NCI-H460 (cell line): ENCODE measurements around the gene ATCAY. TPM values are rescaled to one million over a fixed set of nuclear protein-coding genes. Genes with fewer than 3 reads are reported as not detected.
"Not testable (repeated sequence)": the region's sequence is repeated elsewhere in the genome, so short reads cannot be mapped to it uniquely, and the experiment has no call there.

Experiments used
- DNase-seq: peaks from one replicate; pipeline ENCODE4 v3.0.0-alpha.2; 2016; ENCODE audit warnings: low read depth; ENCODE audit errors: extremely low read depth
- small RNA-seq, 2 experiments: library from RNA; depleted of rRNA; stranded (forward); fragments of <200 nt; gene quantifications; one replicate each; pipeline ENCODE3, GENCODE V24; 2014
- total RNA-seq: library from RNA; depleted of rRNA; stranded (reverse); fragments of >200 nt; shearing (Covaris generic); gene quantifications from 2 replicates; pipeline ENCODE4 v1.2.3, GENCODE V29; 2014; rRNA removed

The ATCAY gene
- total RNA-seq, 1 experiment from 2014 or later: not detected

DNA sequence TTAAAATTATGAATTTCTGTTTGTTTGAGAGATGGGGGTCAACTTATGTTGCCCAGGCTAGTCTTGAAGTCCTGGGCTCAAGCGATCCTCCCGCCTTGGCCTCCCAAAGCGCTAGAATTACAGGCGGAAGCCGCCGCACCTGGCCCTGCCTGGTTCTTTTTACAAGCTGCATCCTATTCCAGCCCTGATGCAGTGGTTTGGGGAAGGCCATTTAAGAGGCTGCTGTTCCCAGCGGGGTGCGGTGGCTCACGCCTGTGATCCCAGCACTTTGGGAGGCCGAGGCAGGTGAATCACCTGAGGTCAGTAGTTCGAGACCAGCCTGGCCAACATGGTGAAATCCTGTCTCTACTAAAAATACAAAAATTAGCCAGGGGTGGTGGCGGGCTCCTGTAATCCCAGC lies 87.5 kb downstream of the ATCAY start:
- not testable (repeated sequence) for DNase-seq

DNA sequence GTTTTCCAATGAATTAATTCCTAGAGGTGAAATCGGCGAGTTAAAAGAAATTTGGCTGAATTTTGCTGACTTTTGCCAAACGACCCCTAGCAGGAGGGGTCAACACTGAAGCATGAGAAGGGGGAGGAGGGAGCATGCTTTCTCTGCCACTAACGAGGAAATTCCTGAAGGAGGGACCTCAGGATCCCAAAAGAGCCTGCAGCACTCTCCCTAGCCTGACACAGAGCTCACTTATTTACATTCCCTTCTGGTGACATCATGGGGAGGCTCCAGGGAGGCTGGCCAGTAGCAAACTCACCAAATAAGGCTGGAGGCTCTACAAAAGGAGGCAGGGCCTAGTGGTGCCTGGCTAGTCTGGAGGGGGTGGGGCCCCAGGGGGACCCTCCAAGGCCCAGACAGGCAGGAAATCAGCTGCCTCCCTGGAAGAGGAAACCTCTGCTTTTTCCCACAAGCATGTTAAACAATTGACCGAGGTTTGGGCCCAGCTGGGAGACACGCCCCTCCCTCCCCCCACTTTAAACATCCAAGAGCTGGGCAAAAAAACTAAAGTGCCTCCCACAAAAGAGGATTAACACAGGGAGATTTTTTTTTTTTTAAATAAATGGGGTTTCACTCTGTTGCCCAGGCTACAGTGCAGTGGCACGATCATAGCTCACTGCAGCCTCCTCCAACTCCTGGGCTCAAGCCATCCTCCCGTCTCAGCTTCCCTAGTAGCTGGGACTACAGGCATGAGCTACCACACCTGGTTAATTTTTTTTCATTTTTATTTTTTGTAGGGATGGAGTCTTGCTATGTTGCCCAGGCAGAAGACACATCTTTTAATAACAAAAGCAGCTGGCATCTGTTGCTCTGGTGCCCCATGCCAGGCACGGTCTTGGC lies 88.3 kb downstream of the ATCAY start:
- peak; percentile 81 for DNase-seq

DNA sequence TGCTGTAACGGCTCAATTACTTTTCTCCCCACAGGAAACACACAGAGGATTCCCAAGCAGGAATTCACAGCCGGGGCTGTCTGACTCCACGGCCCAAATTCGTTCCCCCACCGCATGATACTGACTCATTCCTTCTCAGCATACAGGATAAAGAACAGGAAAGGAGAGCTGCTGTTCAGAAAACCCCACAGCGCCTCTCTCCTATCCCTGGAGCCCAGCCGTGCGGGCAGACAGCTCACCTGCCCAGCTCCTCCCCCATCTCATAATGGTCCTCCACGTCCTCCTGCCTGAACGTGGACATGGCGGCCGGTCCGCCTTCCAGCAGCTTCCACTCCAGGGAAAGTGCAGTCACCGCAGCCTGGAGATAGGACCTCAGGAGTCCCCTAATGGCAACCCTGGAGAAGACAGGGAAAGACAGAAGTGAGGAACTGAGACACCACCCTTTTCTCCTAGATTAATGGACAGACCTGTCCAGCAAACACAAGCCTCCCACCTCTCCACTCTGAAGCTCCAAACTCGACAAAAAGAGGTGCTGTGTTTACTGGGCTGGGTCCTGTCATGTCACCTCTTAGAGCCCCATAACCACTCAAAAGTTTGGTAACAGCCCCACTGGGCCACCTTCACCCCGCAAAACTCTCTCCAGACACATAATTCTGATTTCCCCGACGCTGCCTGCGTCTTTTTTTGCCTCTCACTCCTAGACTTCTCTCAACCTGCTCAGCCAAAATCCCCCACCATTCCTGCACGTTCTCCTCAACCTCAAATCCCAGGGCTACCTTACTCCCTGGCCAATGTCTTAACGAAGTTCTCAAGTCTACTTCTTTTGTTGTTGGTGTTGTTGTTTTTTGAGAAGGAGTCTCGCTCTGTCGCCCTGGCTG lies 89.2 kb downstream of the ATCAY start:
- DNase-seq: no peak

DNA sequence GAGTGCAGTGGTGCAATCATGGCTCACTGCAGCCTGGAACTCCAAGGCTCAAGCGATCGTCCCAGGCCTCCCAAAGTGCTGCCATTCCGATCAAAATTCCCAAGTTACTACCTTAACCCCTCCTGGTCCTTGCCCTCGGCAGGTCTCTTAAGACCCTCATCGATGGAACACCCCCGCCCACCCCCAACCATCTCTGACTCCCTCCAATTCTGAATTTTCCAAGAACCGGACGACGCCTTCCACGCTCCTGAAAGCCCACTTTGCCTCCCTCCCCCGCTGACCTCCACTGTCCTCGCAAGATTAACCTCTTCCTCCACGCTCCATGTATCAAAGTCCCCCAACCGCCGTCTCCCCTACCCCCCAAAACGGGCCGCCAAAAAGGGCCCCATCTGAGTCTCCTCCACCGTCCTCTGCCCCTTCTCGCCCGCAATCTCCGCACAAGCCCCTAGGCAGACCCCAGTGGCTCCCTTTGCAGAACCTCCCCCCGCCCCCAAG lies 89.9 kb downstream of the ATCAY start:
- DNase-seq: no peak

DNA sequence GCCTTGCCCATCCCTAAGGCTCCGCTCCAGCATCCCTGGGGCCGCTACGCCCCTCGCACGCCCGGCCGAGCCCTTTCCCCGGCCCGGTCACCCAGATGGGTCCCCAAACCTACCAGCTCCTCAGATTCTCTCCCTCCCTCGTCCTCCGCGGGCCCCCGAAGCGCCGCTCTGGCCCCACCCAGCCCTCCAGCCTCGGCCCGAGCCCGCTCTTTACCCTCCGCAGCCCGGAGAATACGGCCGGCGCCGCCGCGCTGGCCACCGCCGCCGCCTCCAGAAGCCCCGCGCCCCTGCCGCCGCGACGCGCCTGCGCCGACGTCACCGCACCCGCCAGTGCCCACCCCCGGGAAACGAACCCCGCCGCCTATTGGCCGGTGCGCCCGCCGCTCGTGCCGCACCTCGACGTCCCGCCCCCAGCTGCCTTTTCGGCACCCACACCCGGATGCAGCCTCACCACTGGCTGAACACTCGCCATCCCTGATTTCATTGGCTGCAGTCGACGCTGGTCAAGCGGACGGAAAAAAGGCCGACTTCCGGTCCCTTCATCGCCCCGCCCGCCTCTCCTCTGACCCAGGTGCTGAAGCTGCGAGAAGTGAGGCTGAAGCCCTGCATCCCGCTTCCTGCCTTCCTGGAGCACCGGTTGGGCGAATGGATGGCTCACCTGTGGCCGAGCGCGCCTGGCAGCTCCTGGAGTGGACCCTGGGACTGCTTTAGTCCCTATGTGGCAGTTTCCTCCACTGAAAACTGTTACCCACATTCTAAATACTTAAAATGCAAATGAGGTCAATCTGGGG lies 90.5 kb downstream of the ATCAY start, which contains the start of gene DAPK3:
Gene DAPK3 (minus strand): TSS at position 292 of the 791 bp plus-strand sequence. CDS start 1,364 bp downstream, outside the sequence.
- peak; percentile 95 for DNase-seq

DNA sequence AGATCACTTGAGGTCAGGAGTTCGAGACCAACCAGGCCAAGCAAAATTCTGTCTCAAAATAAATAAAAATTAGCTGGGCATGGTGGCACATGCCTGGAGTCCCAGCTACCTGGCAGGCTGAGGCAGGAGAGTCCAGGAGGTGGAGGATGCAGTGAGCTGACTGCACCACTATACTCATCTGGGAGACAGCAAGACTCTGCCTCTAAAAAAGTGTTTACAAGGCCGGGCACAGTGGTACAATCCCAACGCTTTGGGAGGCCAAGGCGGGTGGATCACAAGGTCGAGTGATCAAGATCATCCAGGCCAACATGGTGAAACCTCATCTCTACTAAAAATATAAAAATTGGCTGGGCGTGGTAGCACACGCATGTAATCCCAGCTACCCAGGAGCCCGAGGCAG lies 94.7 kb downstream of the ATCAY start:
- no peak for DNase-seq

DNA sequence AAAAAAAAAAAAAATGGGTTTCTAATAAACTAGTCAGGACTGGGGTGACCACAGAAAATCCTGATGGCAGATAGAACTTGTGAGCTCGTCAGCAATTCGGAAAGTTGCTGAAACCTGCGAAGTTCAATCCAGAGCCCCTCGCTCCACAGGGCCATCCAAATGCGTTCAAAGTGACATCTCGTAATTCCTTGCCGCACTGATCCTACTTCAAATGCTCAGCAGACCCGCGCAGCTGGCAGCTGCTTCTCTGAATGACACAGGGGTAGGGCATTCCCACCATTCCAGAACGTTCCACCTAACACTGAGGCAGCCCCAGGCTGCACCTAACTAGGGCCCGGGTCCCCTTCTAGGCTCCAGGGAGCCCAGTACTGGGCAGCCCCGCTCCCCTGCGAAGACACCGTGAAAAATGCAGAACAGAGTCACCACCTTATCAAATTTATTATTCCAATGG lies 95.2 kb downstream of the ATCAY start:
- DNase-seq: no peak

DNA sequence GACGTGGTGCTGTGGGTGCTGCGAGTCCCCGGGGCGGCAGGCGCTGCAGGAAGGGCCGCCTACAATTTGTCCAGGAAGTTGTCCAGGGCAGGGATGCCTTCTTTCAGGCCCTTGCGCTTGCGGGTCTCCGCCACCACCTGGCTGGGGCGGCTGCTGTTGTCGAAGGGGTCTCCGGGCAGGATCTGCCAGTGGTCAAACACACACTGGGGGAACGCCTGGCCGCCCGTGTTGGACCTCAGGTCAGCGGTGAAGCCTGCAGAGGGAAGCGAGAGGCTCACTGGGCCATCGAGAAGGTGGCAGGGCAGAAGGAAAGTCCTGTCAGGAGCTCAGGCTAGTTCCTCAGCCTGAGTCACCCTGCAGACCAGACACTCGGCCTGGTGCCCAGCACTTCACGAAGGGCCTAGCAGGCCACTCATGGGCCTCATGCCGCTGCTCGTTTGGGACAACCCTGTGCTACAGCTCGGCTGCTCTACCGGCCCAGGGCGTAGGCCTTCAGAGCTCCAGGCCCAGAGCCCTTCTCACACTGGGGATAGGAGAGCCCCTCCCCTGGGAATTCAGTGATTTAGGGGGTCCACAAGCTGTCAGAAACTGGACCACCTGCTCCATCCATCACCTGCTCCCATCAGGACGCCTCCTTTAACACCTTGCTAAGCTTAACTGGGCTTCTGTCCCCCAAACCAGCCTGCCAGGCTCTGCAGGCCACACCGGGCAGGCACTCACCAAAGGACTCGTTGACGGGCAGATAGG lies 96.2 kb downstream of the ATCAY start:
- no peak for DNase-seq

Small RNA genes lying within 50 kb of the gene (small RNA-seq; reads per million reads assigned to genes)
- 0 reads per million in 2 experiments for gene RN7SL202P

Other genes starting within 250 kb of the ATCAY start
- gene PIP5K1C, start 180.2 kb upstream of the ATCAY start, total RNA-seq: 6.2 and 6.8 TPM in 2 replicates
- 0.69 and 0.98 TPM in 2 replicates for gene TJP3, start 172.3 kb upstream of the ATCAY start, total RNA-seq
- 12.9 and 16.4 TPM in 2 replicates for gene APBA3, start 119.0 kb upstream of the ATCAY start, total RNA-seq
- gene MRPL54, start 118.0 kb upstream of the ATCAY start, total RNA-seq: 35.8 and 40.8 TPM in 2 replicates
- not detected in 2 replicates for gene RAX2, start 108.5 kb upstream of the ATCAY start, total RNA-seq
- gene MATK, start 94.3 kb upstream of the ATCAY start, total RNA-seq: not detected in 2 replicates
- gene ZFR2, start 11.6 kb upstream of the ATCAY start, total RNA-seq: not detected in 2 replicates
- not detected in 2 replicates for gene NMRK2, start 52.4 kb downstream of the ATCAY start, total RNA-seq
- 25.7 and 32.5 TPM in 2 replicates for gene DAPK3, start 90.4 kb downstream of the ATCAY start, total RNA-seq
- 2,185 and 2,326 TPM in 2 replicates for gene EEF2, start 104.8 kb downstream of the ATCAY start, total RNA-seq
- gene PIAS4, start 127.1 kb downstream of the ATCAY start, total RNA-seq: 14.2 and 29.8 TPM in 2 replicates
- 12.2 and 14.1 TPM in 2 replicates for gene ZBTB7A, start 186.2 kb downstream of the ATCAY start, total RNA-seq
- 154 and 184 TPM in 2 replicates for gene MAP2K2, start 243.4 kb downstream of the ATCAY start, total RNA-seq